Loucy (cell line): Measurements from ENCODE around the gene DEFB121.

Source experiments
- EZH2phosphoT487 ChIP-seq: fragments of 200-600 bp; IDR thresholded peaks from 2 replicates; pipeline ENCODE4 v1.6.1; 2018; ENCODE audit warnings: antibody characterized with exemption, mild to moderate bottlenecking, moderate library complexity, borderline replicate concordance
- TF ChIP-seq, protein P1 (sequence below): fragments of 200-600 bp; sonication (generic); conservative IDR thresholded peaks from 2 replicates; pipeline ENCODE4 v1.5.1; 2014; ENCODE audit warnings: mild to moderate bottlenecking, antibody characterized with exemption, low read length

DNA sequence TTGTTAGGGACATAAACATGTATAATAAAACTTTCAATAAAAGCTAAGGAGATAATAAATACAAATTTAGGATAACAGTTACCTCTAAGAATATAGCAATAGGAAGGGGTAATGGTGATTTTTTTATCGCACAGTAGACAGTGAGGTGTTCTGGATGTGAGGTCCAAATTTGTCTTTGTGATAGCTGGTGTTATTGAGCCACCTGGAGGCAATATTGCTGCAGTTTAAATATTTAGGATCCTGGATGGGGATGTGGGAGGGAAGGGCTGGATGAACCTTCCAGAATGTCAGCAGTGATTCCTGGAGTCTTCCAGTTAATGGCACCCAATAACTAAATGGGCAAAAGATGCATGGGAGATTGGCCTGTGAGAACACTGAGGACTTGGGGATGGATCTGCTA lies 48.3 kb upstream of the DEFB121 start:
- TF ChIP-seq, protein P1, sequence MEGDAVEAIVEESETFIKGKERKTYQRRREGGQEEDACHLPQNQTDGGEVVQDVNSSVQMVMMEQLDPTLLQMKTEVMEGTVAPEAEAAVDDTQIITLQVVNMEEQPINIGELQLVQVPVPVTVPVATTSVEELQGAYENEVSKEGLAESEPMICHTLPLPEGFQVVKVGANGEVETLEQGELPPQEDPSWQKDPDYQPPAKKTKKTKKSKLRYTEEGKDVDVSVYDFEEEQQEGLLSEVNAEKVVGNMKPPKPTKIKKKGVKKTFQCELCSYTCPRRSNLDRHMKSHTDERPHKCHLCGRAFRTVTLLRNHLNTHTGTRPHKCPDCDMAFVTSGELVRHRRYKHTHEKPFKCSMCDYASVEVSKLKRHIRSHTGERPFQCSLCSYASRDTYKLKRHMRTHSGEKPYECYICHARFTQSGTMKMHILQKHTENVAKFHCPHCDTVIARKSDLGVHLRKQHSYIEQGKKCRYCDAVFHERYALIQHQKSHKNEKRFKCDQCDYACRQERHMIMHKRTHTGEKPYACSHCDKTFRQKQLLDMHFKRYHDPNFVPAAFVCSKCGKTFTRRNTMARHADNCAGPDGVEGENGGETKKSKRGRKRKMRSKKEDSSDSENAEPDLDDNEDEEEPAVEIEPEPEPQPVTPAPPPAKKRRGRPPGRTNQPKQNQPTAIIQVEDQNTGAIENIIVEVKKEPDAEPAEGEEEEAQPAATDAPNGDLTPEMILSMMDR, result no peak
- TF ChIP-seq EZH2phosphoT487, result no peak
